ENCODE results near the gene WNT3A. TPM values are rescaled to one million over a fixed set of nuclear protein-coding genes. Genes with fewer than 3 reads are reported as not detected.

Gene WNT3A
- total RNA-seq, 4 donors from 2014 or later = 0.76 to 2.7 (median 1.3) TPM

DNA sequence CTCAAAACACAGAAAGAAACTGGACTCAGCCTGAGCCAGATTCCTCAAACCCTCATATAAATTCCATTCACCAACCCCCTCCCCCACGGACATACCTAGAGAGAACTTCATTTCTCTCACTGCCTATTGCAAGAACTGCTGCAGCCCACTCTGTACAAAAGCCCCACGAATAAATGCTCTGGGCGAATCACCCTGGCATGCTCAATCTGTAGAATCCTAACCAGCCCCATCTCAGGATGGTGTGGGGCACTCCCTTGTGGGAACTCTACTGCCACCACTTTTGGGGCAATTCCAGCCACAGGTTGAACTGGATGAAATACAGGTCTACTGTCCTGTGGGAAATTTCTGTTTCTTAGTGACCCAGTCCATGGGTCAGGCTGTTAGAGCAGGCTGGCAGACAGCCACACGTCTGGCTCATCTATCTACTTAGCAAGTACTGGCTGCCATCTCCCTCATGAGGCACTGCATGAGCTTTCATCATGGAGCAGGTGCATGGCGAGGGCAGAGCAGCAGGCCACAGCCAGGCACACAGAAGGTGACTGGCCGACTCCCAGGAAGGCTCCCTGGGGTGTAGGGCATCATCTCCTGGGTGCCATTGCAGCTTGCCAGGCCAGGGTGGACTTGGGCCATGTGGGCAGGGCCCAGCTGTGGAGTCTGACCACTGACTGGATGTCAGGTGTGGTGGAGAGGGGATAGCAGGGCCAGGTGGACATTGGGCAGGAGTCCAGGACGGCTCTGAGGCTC lies 97.9 kb downstream of the WNT3A start:
- no peak for DNase-seq
- no peak overlapping the region for H3K27ac ChIP-seq
- H3K36me3 ChIP-seq = peaks cover 4 to 44% (median 18%) of the 10 kb centered on the region in 3 donors
- WGBS, 2 donors = 52 to 57% methylated on average over 3 to 6 of the region's 7 CpGs
- intact Hi-C loops (cut with DNase I) = loop anchor here (10.0 kb wide), 1 partner anchor 60 kb away; the partner anchor contains the start of gene IBA57
- H3K4me1 ChIP-seq = peaks cover 20 to 62% (median 28%) of the 10 kb centered on the region in 3 donors
- no peaks in the 10 kb centered on the region for H3K9me3 ChIP-seq
- no peak overlapping the region for H3K4me3 ChIP-seq
- TF ChIP-seq, protein P1, sequence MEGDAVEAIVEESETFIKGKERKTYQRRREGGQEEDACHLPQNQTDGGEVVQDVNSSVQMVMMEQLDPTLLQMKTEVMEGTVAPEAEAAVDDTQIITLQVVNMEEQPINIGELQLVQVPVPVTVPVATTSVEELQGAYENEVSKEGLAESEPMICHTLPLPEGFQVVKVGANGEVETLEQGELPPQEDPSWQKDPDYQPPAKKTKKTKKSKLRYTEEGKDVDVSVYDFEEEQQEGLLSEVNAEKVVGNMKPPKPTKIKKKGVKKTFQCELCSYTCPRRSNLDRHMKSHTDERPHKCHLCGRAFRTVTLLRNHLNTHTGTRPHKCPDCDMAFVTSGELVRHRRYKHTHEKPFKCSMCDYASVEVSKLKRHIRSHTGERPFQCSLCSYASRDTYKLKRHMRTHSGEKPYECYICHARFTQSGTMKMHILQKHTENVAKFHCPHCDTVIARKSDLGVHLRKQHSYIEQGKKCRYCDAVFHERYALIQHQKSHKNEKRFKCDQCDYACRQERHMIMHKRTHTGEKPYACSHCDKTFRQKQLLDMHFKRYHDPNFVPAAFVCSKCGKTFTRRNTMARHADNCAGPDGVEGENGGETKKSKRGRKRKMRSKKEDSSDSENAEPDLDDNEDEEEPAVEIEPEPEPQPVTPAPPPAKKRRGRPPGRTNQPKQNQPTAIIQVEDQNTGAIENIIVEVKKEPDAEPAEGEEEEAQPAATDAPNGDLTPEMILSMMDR (IDR thresholded peaks at IDR 0.05) = no peak
- no peak for TF ChIP-seq POLR2A (IDR thresholded peaks at IDR 0.05)
- H3K27me3 ChIP-seq = no peaks in the 10 kb centered on the region

GRCh38 chr1:228105270-228105995 lies 98.6 kb downstream of the WNT3A start:
- intact Hi-C loops (cut with DNase I) = loop anchor here (10.0 kb wide), 1 partner anchor 59 kb away; the partner anchor contains the start of gene IBA57
- no peaks in the 10 kb centered on the region for H3K27me3 ChIP-seq
- no peaks in the 10 kb centered on the region for H3K9me3 ChIP-seq
- WGBS, 2 donors = 72 to 79% methylated on average over 4 to 5 of the region's 9 CpGs
- peaks cover 24 to 62% (median 33%) of the 10 kb centered on the region in 3 donors for H3K4me1 ChIP-seq
- H3K36me3 ChIP-seq = peaks cover 0 to 36% (median 14%) of the 10 kb centered on the region in 3 donors
- TF ChIP-seq, protein P1 (IDR thresholded peaks at IDR 0.05) = no peak
- TF ChIP-seq POLR2A (IDR thresholded peaks at IDR 0.05) = no peak
- H3K4me3 ChIP-seq = no peak overlapping the region
- no peak overlapping the region for H3K27ac ChIP-seq
- DNase-seq = no peak

- intact Hi-C loops (cut with DNase I) = loop anchor here (10.0 kb wide), 1 partner anchor 59 kb away; the partner anchor contains the start of gene IBA57
- peaks cover 24 to 56% (median 33%) of the 10 kb centered on the region in 3 donors for H3K4me1 ChIP-seq
- no peak for DNase-seq
These were observed 99.4 kb downstream of the WNT3A start for GRCh38 chr1:228105996-228106799.

DNA sequence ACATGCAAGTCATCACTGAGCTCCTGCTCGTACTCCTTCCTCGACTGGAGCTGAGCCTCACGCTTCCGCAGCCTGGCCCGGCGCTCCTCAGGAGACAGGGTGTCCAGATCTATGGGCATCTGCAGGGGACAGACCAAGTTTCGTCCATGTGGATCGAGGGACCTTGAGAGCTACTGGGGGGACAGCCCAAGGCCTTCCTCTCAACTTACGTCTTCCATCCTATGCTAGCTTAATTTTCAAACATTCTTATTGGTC lies 99.9 kb downstream of the WNT3A start:
- Histone ChIP-seq H3K36me3 (peaks cover 0 to 29% (median 8%) of the 10 kb centered on the region in 3 donors), H3K4me1 (peaks cover 20 to 51% (median 28%) of the 10 kb centered on the region in 3 donors)
- WGBS, 2 donors = 93 to 97% methylated on average over 3 to 5 of the region's 9 CpGs

More at GRCh38 chr1:228105996-228106799, 99.4 kb downstream of the WNT3A start:
- Histone ChIP-seq H3K36me3 (peaks cover 0 to 29% (median 9%) of the 10 kb centered on the region in 3 donors), H3K4me3 (no peak overlapping the region), H3K27me3 (no peaks in the 10 kb centered on the region), H3K9me3 (no peaks in the 10 kb centered on the region), H3K27ac (no peak overlapping the region)
- TF ChIP-seq, protein P1 (IDR thresholded peaks at IDR 0.05) = no peak
- TF ChIP-seq POLR2A (IDR thresholded peaks at IDR 0.05) = no peak
- 90 to 92% methylated on average over 2 of the region's 8 CpGs for WGBS, 2 donors

More for the DNA sequence above, 99.9 kb downstream of the WNT3A start:
- no peaks in the 10 kb centered on the region for H3K27me3 ChIP-seq
- intact Hi-C loops (cut with DNase I) = loop anchor here (10.0 kb wide), 1 partner anchor 58 kb away; the partner anchor contains the start of gene IBA57
- DNase-seq = no peak
- no peak overlapping the region for H3K4me3 ChIP-seq
- TF ChIP-seq, protein P1 (IDR thresholded peaks at IDR 0.05) = no peak
- TF ChIP-seq POLR2A (IDR thresholded peaks at IDR 0.05) = no peak
- H3K27ac ChIP-seq = no peak overlapping the region
- H3K9me3 ChIP-seq = no peaks in the 10 kb centered on the region

All from esophagus squamous epithelium (tissue), 5 donors.